GM21619 (cell line): Measurements from ENCODE around the gene CPED1.
A peak's percentile ranks its signal among the peaks of the same experiment; 100 is the strongest.
"Not testable (repeated sequence)": the region's sequence is repeated elsewhere in the genome, so short reads cannot be mapped to it uniquely, and the experiment has no call there.

Experiments
- ATAC-seq: cut with Tn5 transposase; IDR thresholded peaks from one replicate; pipeline ENCODE4 v1.9.1; 2021; ENCODE audit not compliant: unreplicated experiment

Gene CPED1

GRCh38 chr7:121062671-121063279 is 74.3 kb downstream of the CPED1 start:
- ATAC-seq, result no peak

- not testable (repeated sequence) for ATAC-seq
Measured at GRCh38 chr7:121067717-121068116, 79.2 kb downstream of the CPED1 start.

- ATAC-seq, result no peak
Measured at GRCh38 chr7:121069346-121070100, 81.0 kb downstream of the CPED1 start.

- ATAC-seq, result no peak
Measured at GRCh38 chr7:121071132-121071531, 82.6 kb downstream of the CPED1 start.

GRCh38 chr7:121071662-121072061 is 83.2 kb downstream of the CPED1 start:
- ATAC-seq, result no peak

GRCh38 chr7:121072826-121073225 is 84.3 kb downstream of the CPED1 start:
- no peak for ATAC-seq

GRCh38 chr7:121073463-121074099 is 85.1 kb downstream of the CPED1 start:
- ATAC-seq, result no peak

- not testable (repeated sequence) for ATAC-seq
Measured at GRCh38 chr7:121075424-121075841, 86.9 kb downstream of the CPED1 start.

- ATAC-seq, result no peak
Measured at GRCh38 chr7:121075952-121076349, 87.4 kb downstream of the CPED1 start.

- no peak for ATAC-seq
Measured at GRCh38 chr7:121076350-121077164, 88.0 kb downstream of the CPED1 start.

- no peak for ATAC-seq
Measured at GRCh38 chr7:121077165-121077630, 88.7 kb downstream of the CPED1 start.

GRCh38 chr7:121078701-121079227 is 90.3 kb downstream of the CPED1 start:
- ATAC-seq, result no peak

GRCh38 chr7:121079425-121080169 is 91.1 kb downstream of the CPED1 start:
- no peak for ATAC-seq

GRCh38 chr7:121080257-121080912 is 91.9 kb downstream of the CPED1 start:
- ATAC-seq, result no peak

- ATAC-seq, result no peak
Measured at GRCh38 chr7:121080913-121081326, 92.4 kb downstream of the CPED1 start.

GRCh38 chr7:121081327-121081936 is 92.9 kb downstream of the CPED1 start:
- peak; percentile 81 for ATAC-seq

GRCh38 chr7:121082400-121083101 is 94.0 kb downstream of the CPED1 start:
- no peak for ATAC-seq

GRCh38 chr7:121083138-121083789 is 94.8 kb downstream of the CPED1 start:
- ATAC-seq, result no peak
